ENCODE data around the gene PPP3R1. TPM values are rescaled to one million over a fixed set of nuclear protein-coding genes. Genes with fewer than 3 reads are reported as not detected.

The PPP3R1 gene
- total RNA-seq, 1 experiment from 2014 or later = 21.7 TPM

Other genes starting within 250 kb of the PPP3R1 start
- gene C1D, start 189.5 kb downstream of the PPP3R1 start, total RNA-seq (2014; rRNA removed; shearing (Covaris generic); ENCODE audit: low replicate concordance) = 41.3 and 56.0 TPM in 2 replicates
- 29.2 and 30.9 TPM in 2 replicates for gene PNO1, start 94.6 kb downstream of the PPP3R1 start, total RNA-seq (2014; rRNA removed; shearing (Covaris generic); ENCODE audit: low replicate concordance)
- 2.2 and 7.2 TPM in 2 replicates for gene CNRIP1, start 67.4 kb upstream of the PPP3R1 start, total RNA-seq (2014; rRNA removed; shearing (Covaris generic); ENCODE audit: low replicate concordance)
- gene PLEK, start 112.8 kb upstream of the PPP3R1 start, total RNA-seq (2014; rRNA removed; shearing (Covaris generic); ENCODE audit: low replicate concordance) = 1.2 and 4.3 TPM in 2 replicates
- 0.44 and 0.52 TPM in 2 replicates for gene FBXO48, start 214.8 kb upstream of the PPP3R1 start, total RNA-seq (2014; rRNA removed; shearing (Covaris generic); ENCODE audit: low replicate concordance)
- 2.8 and 6.8 TPM in 2 replicates for gene APLF, start 215.1 kb upstream of the PPP3R1 start, total RNA-seq (2014; rRNA removed; shearing (Covaris generic); ENCODE audit: low replicate concordance)